HG02970 (cell line): ENCODE results near the gene MAGEB17.

Source experiments
- ATAC-seq: cut with Tn5 transposase; IDR thresholded peaks from one replicate; pipeline ENCODE4 v1.9.1; 2021; ENCODE audit warnings: mild to moderate bottlenecking, moderate library complexity, moderate number of reproducible peaks; ENCODE audit not compliant: unreplicated experiment, low FRiP score

MAGEB17 gene

GRCh38 chrX:16205840-16206239 is 38.6 kb downstream of the MAGEB17 start:
- ATAC-seq = no peak

DNA sequence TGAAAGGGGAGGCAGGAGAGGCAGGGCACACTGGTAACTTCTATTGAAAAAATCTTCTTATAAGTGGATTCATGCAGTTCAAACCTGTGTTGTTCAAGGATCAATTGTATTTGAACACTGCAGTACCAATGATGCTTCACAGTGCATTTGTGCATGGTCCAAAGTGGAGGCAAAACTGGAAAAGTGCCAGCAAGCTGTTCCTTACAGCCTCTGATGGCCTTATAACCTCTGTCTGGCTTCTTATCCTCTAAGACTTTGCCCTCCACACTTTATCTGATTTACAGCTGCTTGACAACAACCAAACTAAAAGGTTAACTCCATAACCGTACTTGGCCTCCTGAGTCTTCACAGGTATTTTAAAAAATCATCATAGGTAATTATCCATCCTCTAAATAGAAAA is 40.4 kb downstream of the MAGEB17 start:
- no peak for ATAC-seq

GRCh38 chrX:16208601-16209000 is 41.3 kb downstream of the MAGEB17 start:
- ATAC-seq = no peak

DNA sequence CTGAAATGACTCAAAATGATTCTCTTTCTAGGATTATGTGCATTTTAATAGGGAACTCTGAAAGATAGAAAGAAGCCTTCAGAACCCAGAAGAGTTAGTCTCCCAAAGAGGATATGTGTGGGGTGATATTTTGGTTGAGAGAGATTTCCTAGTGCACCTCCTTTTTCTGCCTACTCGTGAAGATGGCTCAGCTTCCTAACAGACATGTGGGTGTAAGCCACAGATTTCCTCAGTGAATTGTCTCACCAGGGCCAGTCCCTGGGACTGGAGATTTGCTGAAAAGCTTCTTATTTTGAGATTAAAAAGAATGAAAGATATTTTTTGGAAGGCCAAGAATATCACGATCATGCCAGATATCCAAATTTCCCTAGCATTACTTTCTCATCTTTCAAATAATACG is 42.8 kb downstream of the MAGEB17 start:
- no peak for ATAC-seq

- no peak for ATAC-seq
These were observed 44.7 kb downstream of the MAGEB17 start for GRCh38 chrX:16212024-16212423.

- no peak for ATAC-seq
These were observed 45.2 kb downstream of the MAGEB17 start for GRCh38 chrX:16212436-16212835.

- no peak for ATAC-seq
These were observed 46.7 kb downstream of the MAGEB17 start for GRCh38 chrX:16213961-16214360.

DNA sequence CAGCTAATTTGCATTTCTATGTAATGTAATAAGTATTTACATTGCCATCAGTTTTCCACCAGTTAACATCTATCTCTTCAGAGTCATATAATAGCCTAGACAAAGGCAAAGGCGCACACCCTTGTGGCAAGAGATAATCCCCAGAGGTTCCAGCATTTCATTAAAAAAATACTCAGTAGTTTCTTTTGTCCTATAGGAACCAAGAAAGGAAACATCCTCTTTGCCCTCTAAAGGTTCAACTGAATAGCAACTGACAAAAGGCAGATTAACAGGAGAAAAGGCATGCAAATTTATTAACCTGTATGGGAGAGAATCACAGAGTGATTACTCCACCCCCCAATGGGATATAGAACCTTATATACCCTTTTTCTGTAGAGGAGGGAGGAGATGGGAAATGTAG is 48.4 kb downstream of the MAGEB17 start:
- no peak for ATAC-seq
